Heart left ventricle (tissue), 13 donors: ENCODE data around the gene SGTA.

Source experiments
- POLR2A ChIP-seq, 2 donors: fragments of 450-650 bp; IDR thresholded peaks; one replicate each; pipeline ENCODE4 v1.6.1; 2017; ENCODE audit warnings: antibody characterized with exemption in 2 of 2, mild to moderate bottlenecking in 2 of 2, moderate library complexity in 2 of 2
- TF ChIP-seq, protein P1 (sequence below), 12 donors: fragments of 200-600 bp; sonication (generic) in 4 of 12; IDR thresholded peaks; one replicate each; pipeline versions ENCODE4 v1.5.0 to v1.8.0; 2018 to 2022; ENCODE audit warnings: antibody characterized with exemption in 12 of 12, mild to moderate bottlenecking in 5 of 12
- donor health status: ischemic (EF 13 %, LVEDD 7.1; RV severe dilation, severe dysfunction).
- donor health status: DM: no; HTN: yes; CAD: no.
- donor health status: DM: no; HTN: no; CAD: no.
- donor health status: ischemic (EF 25% LVEDD 6.9; RV normal size, moderate dysfunction).
- donor health status: ischemic (EF 25% LVEDD 5.7; RV mildly dilated, moderate dysfunction).
- donor health status: ischemic (EF 35%, LVEDD 5.7; RV mildly dilated, moderate dysfunction).
- donor health status: nonischemic (EF 11% LVEDD 7.7; RV severe dilation, severe dysfunction).
- donor health status: DM: yes; HTN: yes; CAD: no.
- donor health status: PGD.
- donor health status: ischemic (EF 29% LVEDD 5.4; RV normal size, mild dysfunction).
- donor health status: nonischemic (EF 23%, LVEDD 6.1; RV moderate dilation, normal function).

GRCh38 chr19:2733930-2734588 lies 49.0 kb downstream of the SGTA start:
- TF ChIP-seq, protein P1, sequence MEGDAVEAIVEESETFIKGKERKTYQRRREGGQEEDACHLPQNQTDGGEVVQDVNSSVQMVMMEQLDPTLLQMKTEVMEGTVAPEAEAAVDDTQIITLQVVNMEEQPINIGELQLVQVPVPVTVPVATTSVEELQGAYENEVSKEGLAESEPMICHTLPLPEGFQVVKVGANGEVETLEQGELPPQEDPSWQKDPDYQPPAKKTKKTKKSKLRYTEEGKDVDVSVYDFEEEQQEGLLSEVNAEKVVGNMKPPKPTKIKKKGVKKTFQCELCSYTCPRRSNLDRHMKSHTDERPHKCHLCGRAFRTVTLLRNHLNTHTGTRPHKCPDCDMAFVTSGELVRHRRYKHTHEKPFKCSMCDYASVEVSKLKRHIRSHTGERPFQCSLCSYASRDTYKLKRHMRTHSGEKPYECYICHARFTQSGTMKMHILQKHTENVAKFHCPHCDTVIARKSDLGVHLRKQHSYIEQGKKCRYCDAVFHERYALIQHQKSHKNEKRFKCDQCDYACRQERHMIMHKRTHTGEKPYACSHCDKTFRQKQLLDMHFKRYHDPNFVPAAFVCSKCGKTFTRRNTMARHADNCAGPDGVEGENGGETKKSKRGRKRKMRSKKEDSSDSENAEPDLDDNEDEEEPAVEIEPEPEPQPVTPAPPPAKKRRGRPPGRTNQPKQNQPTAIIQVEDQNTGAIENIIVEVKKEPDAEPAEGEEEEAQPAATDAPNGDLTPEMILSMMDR (IDR thresholded peaks at IDR 0.05): no peak
- no peak for TF ChIP-seq POLR2A (IDR thresholded peaks at IDR 0.05)
